Fibroblast of gingiva (primary cell): Measurements from ENCODE around the gene LENEP.

Source experiments
- DNase-seq: peaks from one replicate; pipeline ENCODE4 v3.0.0-alpha.2; 2011; ENCODE audit warnings: low read depth

LENEP gene

DNA sequence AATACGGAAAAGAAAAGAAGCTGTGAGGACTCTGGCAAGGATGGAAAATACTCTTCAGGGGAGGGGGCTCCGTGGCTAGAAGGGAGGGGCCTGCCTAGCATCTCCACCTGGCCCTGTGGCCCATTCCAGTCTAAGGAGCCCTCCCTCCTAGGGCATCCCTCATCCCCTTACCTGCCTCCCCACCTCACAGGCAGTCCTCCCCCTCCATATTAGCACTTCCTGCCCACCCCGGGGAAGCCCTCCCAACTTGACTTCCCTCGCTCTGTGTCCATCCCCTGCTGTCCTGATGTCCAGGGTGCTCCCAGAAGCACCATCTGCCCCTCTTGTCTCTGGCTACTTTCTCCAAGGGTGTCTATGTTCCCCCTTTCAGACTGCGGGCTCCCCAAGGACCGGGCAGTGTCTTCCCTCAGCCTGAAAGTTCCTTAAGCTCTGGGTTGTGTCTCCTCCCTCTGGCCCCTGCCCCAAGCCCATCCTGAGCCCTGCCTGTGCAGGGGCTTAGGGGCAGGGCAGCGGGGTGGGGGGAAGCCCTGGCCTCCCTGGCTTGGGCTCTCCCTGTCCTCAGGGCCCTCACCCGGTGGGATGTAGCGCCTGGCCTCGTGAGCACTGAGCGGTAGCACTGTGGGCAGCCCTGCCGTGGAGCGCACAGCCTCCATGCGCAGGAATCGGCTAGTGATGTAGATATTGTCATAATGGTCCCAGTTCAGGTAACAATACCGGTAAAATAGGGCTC, 36.3 kb downstream of the LENEP start:
- DNase-seq = no peak

DNA sequence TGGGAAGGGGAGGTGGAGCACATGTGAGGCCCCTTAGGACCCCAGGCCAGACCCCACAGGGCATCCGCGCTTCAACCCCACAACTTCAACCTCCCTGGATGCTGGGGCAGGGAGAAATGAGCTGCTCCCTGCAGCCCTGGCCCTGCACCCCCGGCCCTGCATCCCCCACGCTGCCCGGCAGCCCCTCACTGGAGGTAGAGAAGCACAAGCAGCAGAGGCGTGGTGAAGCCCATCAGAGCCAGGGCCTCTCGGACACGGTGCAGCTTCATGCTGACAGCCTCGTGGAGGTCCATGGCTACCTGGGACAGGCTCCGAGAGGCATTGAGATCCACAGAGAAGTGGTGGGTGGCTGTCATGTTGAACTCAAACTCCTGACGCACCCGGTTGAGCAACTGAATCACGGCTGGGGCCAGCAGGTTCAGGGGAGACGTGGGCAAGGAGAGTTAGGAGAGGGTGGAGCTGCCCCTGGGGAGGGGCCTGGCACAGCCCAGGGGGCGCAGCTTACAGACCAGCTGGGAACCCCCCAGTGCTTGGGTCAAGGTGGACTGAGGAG, 36.9 kb downstream of the LENEP start:
- no peak for DNase-seq

GRCh38 chr1:155030899-155031298, 37.5 kb downstream of the LENEP start:
- no peak for DNase-seq

- no peak for DNase-seq
Measured at GRCh38 chr1:155032886-155033285, 39.5 kb downstream of the LENEP start.

GRCh38 chr1:155033524-155033923, 40.1 kb downstream of the LENEP start, which contains the start of the genes DCST1 and DCST2:
DCST1 (plus strand) TSS chr1:155033824; CDS start chr1:155034037, 213 bp downstream.
DCST2 (minus strand) TSS chr1:155033781; CDS start chr1:155033701, 80 bp downstream.
- DNase-seq = no peak

GRCh38 chr1:155034318-155035208, 41.2 kb downstream of the LENEP start:
- no peak for DNase-seq

DNA sequence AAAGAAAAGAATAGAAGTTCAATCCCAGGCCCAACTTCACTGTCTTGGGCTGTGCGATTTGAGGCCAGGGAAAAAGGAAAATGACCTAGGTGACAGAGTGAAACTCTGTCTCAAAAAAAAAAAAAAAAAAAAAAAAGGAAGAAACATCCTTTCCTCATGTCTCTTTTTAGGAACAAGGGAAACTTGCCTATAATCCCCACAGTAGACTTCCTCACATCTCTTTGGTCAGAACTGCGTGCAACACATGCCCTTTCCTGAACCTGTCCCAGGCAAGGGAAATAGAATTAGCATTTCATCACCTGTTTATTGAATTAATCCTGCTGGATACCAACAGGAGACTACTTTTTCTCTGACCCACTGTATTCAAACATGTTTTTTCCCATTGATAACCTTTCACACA, 42.5 kb downstream of the LENEP start:
- DNase-seq = no peak

DNA sequence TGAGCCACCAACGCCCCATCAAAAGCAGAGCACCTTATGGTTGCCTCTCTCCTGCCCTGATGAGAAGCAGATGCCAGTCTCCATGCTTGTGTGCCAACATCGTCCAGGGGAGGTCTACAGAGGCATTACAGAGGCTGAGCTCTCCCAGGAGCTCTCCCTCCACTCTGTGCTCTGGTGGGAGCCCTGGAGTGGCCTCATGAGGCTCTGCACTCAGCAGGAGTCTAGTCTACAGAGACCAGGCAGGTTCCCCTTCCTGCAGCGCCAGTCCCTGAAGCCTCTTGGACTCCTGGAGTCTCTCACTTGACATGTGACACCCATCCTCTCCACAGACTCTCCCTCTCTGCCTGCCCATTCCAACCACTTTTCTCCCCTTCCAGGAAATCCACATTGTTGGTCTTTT, 43.7 kb downstream of the LENEP start:
- DNase-seq = no peak

- no peak for DNase-seq
Measured at GRCh38 chr1:155037851-155038441, 44.6 kb downstream of the LENEP start.

DNA sequence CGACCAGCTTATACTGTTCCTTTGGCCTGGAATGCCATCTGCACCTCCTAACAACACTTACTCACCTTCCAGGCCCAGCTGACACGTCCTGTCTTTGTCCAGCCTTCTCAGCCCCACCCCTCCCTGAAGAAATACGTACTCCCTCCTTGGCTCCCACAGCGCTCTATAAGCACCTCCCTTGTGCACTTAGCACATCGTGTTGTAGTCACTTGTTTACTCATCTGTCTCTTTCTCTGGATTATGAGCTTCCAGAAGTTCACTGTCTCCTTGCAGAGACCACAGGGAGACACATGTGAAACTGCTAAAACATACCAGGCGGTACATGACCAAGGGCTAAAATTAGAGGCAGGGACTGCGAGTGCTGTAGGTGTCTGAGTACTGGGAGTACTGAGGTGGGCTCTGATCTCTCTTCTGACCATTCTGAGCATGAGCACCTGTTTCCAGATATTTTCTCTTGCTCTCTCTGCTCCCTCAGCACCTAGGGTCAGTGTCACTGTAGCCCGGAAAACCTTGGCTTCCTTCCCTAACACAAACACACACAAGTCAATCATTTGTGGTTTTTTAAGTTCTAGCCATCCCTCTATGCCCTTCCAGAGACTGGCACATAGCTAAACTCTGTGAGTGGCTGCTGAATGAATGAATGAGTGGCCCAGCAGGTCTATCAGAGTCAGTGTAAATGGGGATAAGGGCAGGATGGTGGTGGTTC, 45.4 kb downstream of the LENEP start:
- DNase-seq = no peak

- no peak for DNase-seq
Measured at GRCh38 chr1:155039308-155039669, 45.9 kb downstream of the LENEP start.

GRCh38 chr1:155040358-155041093, 47.1 kb downstream of the LENEP start:
- no peak for DNase-seq

- no peak for DNase-seq
Measured at GRCh38 chr1:155042789-155043188, 49.4 kb downstream of the LENEP start.

DNA sequence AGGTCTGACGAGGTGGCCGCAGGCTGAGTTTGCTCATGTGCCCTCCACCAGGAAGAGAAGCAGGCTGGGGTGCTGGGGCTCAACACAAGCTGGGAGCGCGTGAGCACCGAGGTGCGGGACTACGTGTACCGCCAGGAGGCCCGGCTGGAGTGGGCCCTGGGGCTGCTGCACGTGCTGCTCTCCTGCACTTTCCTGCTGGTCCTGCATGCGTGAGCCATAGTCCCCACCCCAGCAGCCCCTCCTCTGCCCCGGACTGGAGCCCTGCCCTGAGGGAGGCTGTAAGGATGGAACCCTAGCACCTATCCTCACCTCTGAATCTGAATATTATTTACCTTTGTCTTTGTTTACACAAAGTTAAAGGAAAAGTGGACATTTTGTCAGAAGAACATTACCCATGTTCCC, 49.9 kb downstream of the LENEP start:
- DNase-seq = no peak

DNA sequence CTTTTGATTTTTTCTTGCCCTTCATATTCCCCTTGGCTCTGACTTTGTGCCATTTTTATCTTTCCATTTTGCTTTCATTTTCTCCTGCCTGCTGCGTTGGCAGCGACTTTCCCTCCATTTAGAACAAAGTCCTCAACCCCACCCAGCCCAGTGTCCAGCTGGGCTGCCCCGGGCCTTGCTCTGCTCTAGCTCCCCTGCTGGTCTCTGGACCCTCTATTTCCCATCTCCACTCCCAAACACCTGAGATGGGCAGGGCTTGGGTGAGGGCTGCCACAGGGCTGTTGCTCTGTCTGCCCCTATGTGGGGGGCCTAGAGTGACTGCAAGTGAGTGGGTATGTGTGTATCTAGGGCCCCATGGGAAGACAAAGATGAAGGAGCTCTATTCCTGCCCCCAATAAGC, 50.4 kb downstream of the LENEP start:
- DNase-seq = no peak
